ENCODE results near the gene CRLF1. TPM values are rescaled to one million over a fixed set of nuclear protein-coding genes. Genes with fewer than 3 reads are reported as not detected.

Gene CRLF1
- total RNA-seq, 2 donors from 2014 or later, result 10.4 to 10.5 TPM

DNA sequence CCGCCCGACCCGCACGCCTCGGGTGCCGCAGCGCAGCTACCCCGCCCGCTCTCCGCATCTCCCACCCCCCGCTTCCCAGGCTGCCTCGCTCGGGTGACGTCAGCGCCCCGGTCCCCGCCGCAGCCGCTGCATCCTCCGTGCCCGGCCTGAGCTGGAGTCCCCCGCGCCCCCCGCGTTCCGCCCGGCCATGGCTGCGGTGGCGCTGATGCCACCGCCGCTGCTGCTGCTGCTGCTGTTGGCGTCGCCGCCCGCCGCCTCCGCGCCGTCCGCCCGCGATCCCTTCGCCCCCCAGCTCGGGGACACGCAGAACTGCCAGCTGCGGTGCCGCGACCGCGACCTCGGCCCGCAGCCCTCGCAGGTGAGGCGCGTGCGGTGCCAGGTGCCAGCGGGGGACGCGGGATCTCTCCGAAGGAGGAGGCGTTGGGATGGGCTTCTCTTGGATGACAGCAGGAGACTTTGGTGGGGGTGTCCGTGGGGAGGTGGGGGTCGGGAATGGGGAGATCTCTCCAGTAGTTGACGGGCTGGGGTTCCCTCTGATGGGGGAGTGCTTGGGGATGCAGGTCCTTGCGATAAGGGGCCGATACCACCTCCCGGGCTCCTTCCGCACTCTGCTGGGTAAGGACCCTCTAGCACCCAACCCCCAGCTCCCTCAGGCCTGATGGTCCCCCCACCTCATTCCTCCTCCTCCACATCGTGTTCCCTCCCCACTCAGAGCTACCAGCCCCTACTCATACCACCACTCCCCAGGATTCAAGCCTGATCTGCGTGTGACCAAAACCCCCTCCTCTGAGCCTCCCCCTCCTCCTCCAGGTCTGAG is 6.4 kb upstream of the CRLF1 start, which contains the start of gene TMEM59L:
TSS of gene TMEM59L (plus strand) at position 99 of the 817 bp plus-strand sequence. CDS start at position 188, 89 bp downstream.
- H3K4me1 Mint-ChIP-seq, result peaks cover 17% of the 10 kb centered on the region
- H3K36me3 Mint-ChIP-seq (ENCODE audit: low read depth), result no peaks in the 10 kb centered on the region
- peak within 1 kb of the TSS; percentile 52 for H3K4me3 Mint-ChIP-seq
- Histone ChIP-seq H3K27me3 (ENCODE audit: control insufficient read depth, insufficient read depth, low read length, poor library complexity, severe bottlenecking) (peaks cover 81% of the 10 kb centered on the region), H3K4me1 (ENCODE audit: control insufficient read depth, insufficient read depth, low read length) (peaks cover 6% of the 10 kb centered on the region), H3K9me3 (ENCODE audit: control insufficient read depth, low read length) (no peaks in the 10 kb centered on the region), H3K27ac (ENCODE audit: low read depth, low read length) (no peak within 1 kb of the TSS), H3K4me3 (ENCODE audit: low read length) (peak within 1 kb of the TSS; percentile 58), H3K36me3 (ENCODE audit: control insufficient read depth, insufficient read depth, low read length) (no peaks in the 10 kb centered on the region), H3K9ac (ENCODE audit: extremely low read depth, low read length, poor library complexity, severe bottlenecking) (no peak within 1 kb of the TSS)
- H3K27me3 Mint-ChIP-seq (ENCODE audit: insufficient read depth), result peaks cover 91% of the 10 kb centered on the region
- no peak within 1 kb of the TSS for H3K27ac Mint-ChIP-seq
- no peaks in the 10 kb centered on the region for H3K9me3 Mint-ChIP-seq
- TF ChIP-seq, protein P1, sequence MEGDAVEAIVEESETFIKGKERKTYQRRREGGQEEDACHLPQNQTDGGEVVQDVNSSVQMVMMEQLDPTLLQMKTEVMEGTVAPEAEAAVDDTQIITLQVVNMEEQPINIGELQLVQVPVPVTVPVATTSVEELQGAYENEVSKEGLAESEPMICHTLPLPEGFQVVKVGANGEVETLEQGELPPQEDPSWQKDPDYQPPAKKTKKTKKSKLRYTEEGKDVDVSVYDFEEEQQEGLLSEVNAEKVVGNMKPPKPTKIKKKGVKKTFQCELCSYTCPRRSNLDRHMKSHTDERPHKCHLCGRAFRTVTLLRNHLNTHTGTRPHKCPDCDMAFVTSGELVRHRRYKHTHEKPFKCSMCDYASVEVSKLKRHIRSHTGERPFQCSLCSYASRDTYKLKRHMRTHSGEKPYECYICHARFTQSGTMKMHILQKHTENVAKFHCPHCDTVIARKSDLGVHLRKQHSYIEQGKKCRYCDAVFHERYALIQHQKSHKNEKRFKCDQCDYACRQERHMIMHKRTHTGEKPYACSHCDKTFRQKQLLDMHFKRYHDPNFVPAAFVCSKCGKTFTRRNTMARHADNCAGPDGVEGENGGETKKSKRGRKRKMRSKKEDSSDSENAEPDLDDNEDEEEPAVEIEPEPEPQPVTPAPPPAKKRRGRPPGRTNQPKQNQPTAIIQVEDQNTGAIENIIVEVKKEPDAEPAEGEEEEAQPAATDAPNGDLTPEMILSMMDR (conservative IDR thresholded peaks at IDR 0.05), result no peak
- peak; percentile 75 for DNase-seq
- 2 to 6% methylated on average over 10 to 70 of the region's 70 CpGs for WGBS, 2 experiments (ENCODE audit: insufficient coverage in 1 of 2, insufficient read length in 1 of 2)

- peaks cover 89% of the 10 kb centered on the region for H3K27me3 ChIP-seq (ENCODE audit: control insufficient read depth, insufficient read depth, low read length, poor library complexity, severe bottlenecking)
- H3K4me3 ChIP-seq (ENCODE audit: low read length), result peak overlapping the region; percentile 58
- peaks cover 93% of the 10 kb centered on the region for H3K27me3 Mint-ChIP-seq (ENCODE audit: insufficient read depth)
- H3K4me1 ChIP-seq (ENCODE audit: control insufficient read depth, insufficient read depth, low read length), result peaks cover 6% of the 10 kb centered on the region
- WGBS, 2 experiments (ENCODE audit: insufficient coverage in 1 of 2, insufficient read length in 1 of 2), result 2 to 5% methylated on average over 7 to 30 of the region's 30 CpGs
- TF ChIP-seq, protein P1 (conservative IDR thresholded peaks at IDR 0.05), result no peak
- no peak overlapping the region for H3K27ac Mint-ChIP-seq
- no peak for DNase-seq
- H3K9me3 ChIP-seq (ENCODE audit: control insufficient read depth, low read length), result no peaks in the 10 kb centered on the region
- H3K9me3 Mint-ChIP-seq, result no peaks in the 10 kb centered on the region
- no peak overlapping the region for H3K27ac ChIP-seq (ENCODE audit: low read depth, low read length)
- no peak overlapping the region for H3K9ac ChIP-seq (ENCODE audit: extremely low read depth, low read length, poor library complexity, severe bottlenecking)
- peak overlapping the region; percentile 52 for H3K4me3 Mint-ChIP-seq
- H3K36me3 Mint-ChIP-seq (ENCODE audit: low read depth), result no peaks in the 10 kb centered on the region
- peaks cover 18% of the 10 kb centered on the region for H3K4me1 Mint-ChIP-seq
- H3K36me3 ChIP-seq (ENCODE audit: control insufficient read depth, insufficient read depth, low read length), result no peaks in the 10 kb centered on the region
These were observed 5.6 kb upstream of the CRLF1 start for GRCh38 chr19:18612051-18612771.

DNA sequence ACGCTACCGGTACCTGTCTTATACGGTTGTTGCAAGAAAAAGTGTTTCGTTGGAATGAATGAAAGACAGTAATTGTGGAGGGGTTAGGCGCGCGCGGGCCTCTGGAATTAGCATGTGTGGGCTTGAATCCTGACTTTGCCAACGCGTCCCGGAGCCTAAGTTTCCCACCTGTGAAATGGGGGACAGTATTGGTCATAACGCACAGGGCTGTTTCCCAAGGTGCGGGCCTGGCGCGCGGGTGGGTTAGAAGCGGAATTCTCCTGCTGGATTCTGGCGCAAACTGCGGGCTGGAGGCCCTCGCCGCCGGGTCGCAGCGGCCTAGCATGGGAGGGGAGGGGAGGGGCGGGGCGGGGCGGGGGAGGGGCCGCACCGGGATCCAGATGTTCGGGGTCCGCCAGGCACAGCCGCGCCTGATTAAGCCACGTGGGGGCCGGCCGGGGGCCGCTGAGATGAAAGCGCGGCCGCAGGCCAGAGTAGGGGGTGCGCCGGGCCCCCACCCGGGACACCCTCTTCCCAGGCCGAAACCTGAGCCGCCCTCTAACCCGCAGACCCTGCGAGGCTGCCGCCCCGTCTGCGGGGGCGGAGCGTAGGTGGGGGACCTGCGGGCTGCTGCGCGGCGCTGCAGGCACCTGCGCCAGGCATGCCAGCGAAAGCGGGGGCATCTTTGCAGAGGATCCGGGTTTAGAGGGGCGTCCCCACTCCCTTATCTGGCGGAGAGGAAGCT is 4.9 kb upstream of the CRLF1 start:
- no peaks in the 10 kb centered on the region for H3K36me3 ChIP-seq (ENCODE audit: control insufficient read depth, insufficient read depth, low read length)
- H3K36me3 Mint-ChIP-seq (ENCODE audit: low read depth), result no peaks in the 10 kb centered on the region
- H3K27ac ChIP-seq (ENCODE audit: low read depth, low read length), result no peak overlapping the region
- peaks cover 6% of the 10 kb centered on the region for H3K4me1 ChIP-seq (ENCODE audit: control insufficient read depth, insufficient read depth, low read length)
- H3K9me3 Mint-ChIP-seq, result no peaks in the 10 kb centered on the region
- H3K27me3 ChIP-seq (ENCODE audit: control insufficient read depth, insufficient read depth, low read length, poor library complexity, severe bottlenecking), result peaks cover 94% of the 10 kb centered on the region
- H3K4me1 Mint-ChIP-seq, result peaks cover 18% of the 10 kb centered on the region
- no peaks in the 10 kb centered on the region for H3K9me3 ChIP-seq (ENCODE audit: control insufficient read depth, low read length)
- H3K4me3 ChIP-seq (ENCODE audit: low read length), result peak overlapping the region; percentile 59
- peak; percentile 85 for DNase-seq
- H3K4me3 Mint-ChIP-seq, result peak overlapping the region; percentile 52
- TF ChIP-seq, protein P1 (conservative IDR thresholded peaks at IDR 0.05), result peak; percentile 25
- H3K27ac Mint-ChIP-seq, result no peak overlapping the region
- no peak overlapping the region for H3K9ac ChIP-seq (ENCODE audit: extremely low read depth, low read length, poor library complexity, severe bottlenecking)
- H3K27me3 Mint-ChIP-seq (ENCODE audit: insufficient read depth), result peaks cover 92% of the 10 kb centered on the region
- 2 to 4% methylated on average over 17 to 59 of the region's 62 CpGs for WGBS, 2 experiments (ENCODE audit: insufficient coverage in 1 of 2, insufficient read length in 1 of 2)
